Dermis lymphatic vessel endothelial cell (primary cell): ENCODE data around the gene FANCC. TPM values are rescaled to one million over a fixed set of nuclear protein-coding genes. Genes with fewer than 3 reads are reported as not detected.

Experiments
- total RNA-seq: library from RNA; depleted of rRNA; stranded (reverse); fragments of >200 nt; gene quantifications from 2 replicates; pipeline ENCODE4 v1.2.1, GENCODE V29; 2014

FANCC gene
- total RNA-seq, result 7.5 and 7.9 TPM in 2 replicates

DNA sequence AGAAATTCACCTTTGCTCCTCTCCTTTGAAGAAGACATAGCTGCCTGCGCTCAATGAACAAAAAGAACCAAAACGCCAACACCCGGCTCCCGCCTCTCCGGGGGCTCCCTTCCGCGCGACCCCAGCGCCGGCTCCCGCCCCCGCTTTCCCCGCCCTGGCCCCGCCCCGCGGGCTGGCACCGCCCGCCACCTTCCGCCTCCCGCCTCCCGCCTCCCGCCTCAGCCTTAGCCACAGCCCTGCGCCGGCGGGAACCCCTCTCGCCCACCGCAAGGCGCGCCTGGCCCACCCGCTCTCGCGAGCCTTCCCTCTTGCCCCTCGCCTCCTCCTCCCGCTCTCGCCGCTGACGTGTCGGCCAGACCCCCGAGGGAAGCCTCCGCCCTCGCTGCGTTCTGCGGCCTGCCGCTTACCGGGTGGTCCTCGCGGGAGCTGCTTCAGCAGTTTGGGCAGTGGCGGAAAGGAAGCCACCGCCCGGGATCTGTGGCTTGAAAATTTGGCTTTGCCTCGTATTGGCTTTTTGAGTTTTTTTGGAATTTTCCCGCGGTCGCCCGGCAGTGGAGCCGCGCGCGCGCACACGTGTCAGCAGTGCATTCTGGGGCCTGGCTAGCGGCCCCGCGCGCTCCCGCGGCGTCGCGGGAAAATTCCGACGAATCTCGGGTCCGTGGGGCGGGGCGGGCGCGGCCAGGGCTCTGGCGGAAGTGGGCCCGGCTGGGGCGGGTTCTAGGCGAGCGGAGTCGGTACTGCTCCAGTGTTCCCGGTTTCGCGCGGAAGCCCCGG lies at the start of gene FANCC:
FANCC (minus strand) TSS at position 591 of the 774 bp plus-strand sequence. CDS start 68,418 bp downstream, outside the sequence.

Other genes with a start within 250 kb of the FANCC start
- gene PTCH1, start 199.3 kb upstream of the FANCC start, total RNA-seq, result 5.2 and 6.1 TPM in 2 replicates